ENCODE results near the gene LDHAL6B. TPM values are rescaled to one million over a fixed set of nuclear protein-coding genes. Genes with fewer than 3 reads are reported as not detected.
A peak's percentile ranks its signal among the peaks of the same experiment; 100 is the strongest.

Gene LDHAL6B
- total and polyA plus RNA-seq, 12 donors: not detected

DNA sequence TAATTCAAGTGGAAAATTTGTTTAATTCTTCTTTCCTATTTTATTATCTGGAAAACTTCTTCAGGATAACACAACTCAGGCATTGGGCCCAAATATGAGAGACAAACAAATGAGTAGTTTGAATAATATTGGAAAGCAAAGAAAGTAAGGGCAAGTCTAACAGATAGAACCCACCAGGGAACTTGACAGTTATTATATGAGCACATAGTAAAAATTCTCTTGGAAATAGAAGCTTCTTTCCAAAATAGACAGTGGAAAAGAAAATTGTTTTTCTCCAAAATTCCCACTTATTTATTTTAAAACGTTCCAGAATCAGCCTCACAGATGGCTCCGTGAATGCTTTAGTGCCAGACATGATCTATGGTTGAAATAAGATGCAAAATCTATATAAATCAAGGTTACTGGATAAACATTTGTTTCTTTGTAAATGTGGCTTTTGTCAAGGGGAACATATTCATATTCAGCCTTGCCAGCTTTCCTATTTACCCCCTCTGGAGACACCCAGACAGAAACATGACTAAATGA, 23.9 kb downstream of the LDHAL6B start:
- no peaks in the 10 kb centered on the region for H3K36me3 ChIP-seq (replicated peaks in 1 of 2)
- no peaks in the 10 kb centered on the region for H3K27me3 ChIP-seq
- WGBS, 4 donors: 72 to 84% (median 76%) methylated on average over 2 of the region's 2 CpGs
- DNase-seq: no peak
- H3K4me3 ChIP-seq: no peak overlapping the region
- intact Hi-C loops (cut with DNase I): no loop called here
- no peaks in the 10 kb centered on the region for H3K9me3 ChIP-seq (replicated peaks in 1 of 3)
- no peak overlapping the region for H3K27ac ChIP-seq
- H3K4me1 ChIP-seq (replicated peaks in 1 of 2): peaks cover 0 to 9% of the 10 kb centered on the region in 2 donors
- no peak for TF ChIP-seq POLR2A (IDR thresholded peaks at IDR 0.05)
- TF ChIP-seq, protein P1, sequence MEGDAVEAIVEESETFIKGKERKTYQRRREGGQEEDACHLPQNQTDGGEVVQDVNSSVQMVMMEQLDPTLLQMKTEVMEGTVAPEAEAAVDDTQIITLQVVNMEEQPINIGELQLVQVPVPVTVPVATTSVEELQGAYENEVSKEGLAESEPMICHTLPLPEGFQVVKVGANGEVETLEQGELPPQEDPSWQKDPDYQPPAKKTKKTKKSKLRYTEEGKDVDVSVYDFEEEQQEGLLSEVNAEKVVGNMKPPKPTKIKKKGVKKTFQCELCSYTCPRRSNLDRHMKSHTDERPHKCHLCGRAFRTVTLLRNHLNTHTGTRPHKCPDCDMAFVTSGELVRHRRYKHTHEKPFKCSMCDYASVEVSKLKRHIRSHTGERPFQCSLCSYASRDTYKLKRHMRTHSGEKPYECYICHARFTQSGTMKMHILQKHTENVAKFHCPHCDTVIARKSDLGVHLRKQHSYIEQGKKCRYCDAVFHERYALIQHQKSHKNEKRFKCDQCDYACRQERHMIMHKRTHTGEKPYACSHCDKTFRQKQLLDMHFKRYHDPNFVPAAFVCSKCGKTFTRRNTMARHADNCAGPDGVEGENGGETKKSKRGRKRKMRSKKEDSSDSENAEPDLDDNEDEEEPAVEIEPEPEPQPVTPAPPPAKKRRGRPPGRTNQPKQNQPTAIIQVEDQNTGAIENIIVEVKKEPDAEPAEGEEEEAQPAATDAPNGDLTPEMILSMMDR (IDR thresholded peaks at IDR 0.05): no peak

DNA sequence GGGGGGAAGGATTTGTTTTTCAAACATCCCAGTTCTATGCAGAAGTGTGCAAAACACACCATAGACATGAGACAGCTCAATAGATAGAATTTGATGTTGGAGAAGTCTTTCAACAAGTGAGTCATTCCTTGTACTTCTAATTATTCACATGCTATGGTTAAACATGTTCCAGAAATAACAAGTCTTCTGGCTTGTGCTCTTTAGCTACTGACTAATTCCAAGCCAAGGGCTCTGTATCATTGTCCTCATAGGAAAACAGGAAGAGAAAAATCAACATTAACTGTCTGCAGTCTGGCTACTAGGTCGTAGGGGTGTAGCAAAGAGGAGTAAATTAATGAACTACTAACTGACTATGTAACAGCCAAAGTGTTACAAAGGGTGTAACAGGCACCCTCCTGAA, 25.8 kb downstream of the LDHAL6B start:
- TF ChIP-seq, protein P1 (IDR thresholded peaks at IDR 0.05): no peak
- no peak for TF ChIP-seq POLR2A (IDR thresholded peaks at IDR 0.05)
- Histone ChIP-seq H3K4me3 (no peak overlapping the region), H3K27me3 (no peaks in the 10 kb centered on the region), H3K4me1 (replicated peaks in 1 of 2) (peaks cover 0 to 14% of the 10 kb centered on the region in 2 donors), H3K9me3 (replicated peaks in 1 of 3) (no peaks in the 10 kb centered on the region), H3K27ac (peak overlapping the region in 1 of 5 donors; percentile 13), H3K36me3 (replicated peaks in 1 of 2) (no peaks in the 10 kb centered on the region)
- 46 to 73% (median 55%) methylated on average over 1 of the region's 1 CpG for WGBS, 4 donors
- no peak for DNase-seq
- intact Hi-C loops (cut with DNase I): no loop called here

DNA sequence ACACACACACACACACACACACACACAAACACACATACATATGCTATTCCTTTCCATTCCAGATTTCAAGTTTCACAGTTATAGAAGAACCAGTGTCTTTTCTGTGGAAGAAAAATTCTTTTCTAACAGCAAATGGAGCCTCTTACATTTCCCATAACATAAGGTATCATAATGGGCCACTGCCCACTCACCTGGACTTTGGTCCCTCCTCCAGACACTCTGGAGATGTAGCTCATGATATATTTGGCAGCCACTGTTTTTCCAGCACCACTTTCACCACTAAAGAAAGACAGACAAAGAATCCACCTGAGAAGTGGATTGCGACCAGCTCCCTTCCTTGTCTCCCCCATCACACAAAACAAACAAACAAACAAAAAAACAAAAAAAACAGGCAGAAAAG, 29.8 kb downstream of the LDHAL6B start:
- intact Hi-C loops (cut with DNase I): no loop called here
- H3K9me3 ChIP-seq (replicated peaks in 1 of 3): no peaks in the 10 kb centered on the region
- peaks cover 0 to 14% of the 10 kb centered on the region in 2 donors for H3K4me1 ChIP-seq (replicated peaks in 1 of 2)
- H3K27ac ChIP-seq: no peak overlapping the region
- no peaks in the 10 kb centered on the region for H3K27me3 ChIP-seq
- no peak for TF ChIP-seq POLR2A (IDR thresholded peaks at IDR 0.05)
- TF ChIP-seq, protein P1 (IDR thresholded peaks at IDR 0.05): no peak
- DNase-seq: no peak
- no peak overlapping the region for H3K4me3 ChIP-seq
- H3K36me3 ChIP-seq (replicated peaks in 1 of 2): no peaks in the 10 kb centered on the region
- 97 to 100% (median 100%) methylated on average over 1 of the region's 1 CpG for WGBS, 4 donors

DNA sequence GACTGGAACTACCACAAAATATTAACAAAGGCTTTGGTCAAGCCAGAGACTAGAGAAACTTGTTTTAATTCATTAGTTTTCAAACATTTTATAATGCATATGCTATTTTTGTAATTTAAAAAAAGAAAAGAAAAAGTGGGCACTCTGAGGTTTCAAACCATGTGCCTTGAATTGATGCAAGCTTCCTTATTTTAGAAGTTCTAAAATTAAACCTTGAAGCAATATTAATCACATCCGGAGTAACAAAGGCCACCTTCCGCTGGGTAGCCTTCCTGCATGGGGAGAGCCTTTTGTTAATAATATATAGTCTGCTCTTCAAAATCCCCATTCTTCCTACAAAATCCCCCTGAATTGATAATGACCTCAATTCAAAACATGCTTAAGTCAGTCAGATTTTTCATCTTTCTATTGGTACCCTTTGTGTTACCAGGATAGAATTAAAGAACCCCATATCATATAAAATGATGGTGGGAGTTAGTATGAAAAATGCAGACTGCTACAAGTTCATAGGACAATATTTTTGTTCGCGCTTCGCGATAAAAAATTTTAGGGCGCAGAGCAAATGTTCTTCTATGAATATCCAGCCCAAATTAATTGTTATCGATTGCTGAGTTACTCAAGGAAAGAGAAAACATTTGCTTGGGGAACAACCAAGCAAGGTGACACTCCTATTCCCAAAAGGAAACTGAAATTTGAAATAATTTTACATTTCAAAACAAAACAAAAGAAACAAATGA, 30.6 kb downstream of the LDHAL6B start:
- 80 to 83% (median 81%) methylated on average over 8 of the region's 8 CpGs for WGBS, 4 donors
- intact Hi-C loops (cut with DNase I): no loop called here
- Histone ChIP-seq H3K27ac (no peak overlapping the region), H3K4me3 (no peak overlapping the region), H3K9me3 (replicated peaks in 1 of 3) (no peaks in the 10 kb centered on the region), H3K36me3 (replicated peaks in 1 of 2) (no peaks in the 10 kb centered on the region), H3K4me1 (replicated peaks in 1 of 2) (peaks cover 0 to 11% of the 10 kb centered on the region in 2 donors), H3K27me3 (no peaks in the 10 kb centered on the region)
- TF ChIP-seq POLR2A (IDR thresholded peaks at IDR 0.05): no peak
- TF ChIP-seq, protein P1 (IDR thresholded peaks at IDR 0.05): no peak
- DNase-seq: no peak
